HFFc6 (cell line): ENCODE results near the gene CYBRD1. TPM values are rescaled to one million over a fixed set of nuclear protein-coding genes. Genes with fewer than 3 reads are reported as not detected.

Experiments used
- DNase-seq: peaks from one replicate; pipeline ENCODE4 v3.0.0-alpha.2; 2018
- H3K27ac Mint-ChIP-seq: 2 replicates; pipeline ENCODE4 v1.8.0; 2020; ENCODE audit warnings: mild to moderate bottlenecking, mixed read lengths
- H3K27me3 Mint-ChIP-seq: 2 replicates; pipeline ENCODE4 v1.8.0; 2021; ENCODE audit warnings: mild to moderate bottlenecking, moderate library complexity, mixed read lengths; ENCODE audit not compliant: insufficient read depth
- H3K36me3 Mint-ChIP-seq: 2 replicates; pipeline ENCODE4 v1.8.0; 2021; ENCODE audit warnings: low read depth, mixed read lengths
- H3K4me1 Mint-ChIP-seq: 2 replicates; pipeline ENCODE4 v1.8.0; 2020; ENCODE audit warnings: low read depth, mixed read lengths
- H3K4me3 Mint-ChIP-seq: 2 replicates; pipeline ENCODE4 v1.8.0; 2020; ENCODE audit warnings: mild to moderate bottlenecking, moderate library complexity, mixed read lengths
- H3K9me3 Mint-ChIP-seq: 2 replicates; pipeline ENCODE4 v1.8.0; 2020; ENCODE audit warnings: mild to moderate bottlenecking, mixed read lengths
- total RNA-seq, 6 experiments: library from RNA; stranded (reverse); fragmentation: NEBNext Ultra II Directional; extraction: Animal tissue kit (Norgen Biotek cat#: 25700); gene quantifications; 2 replicates in 1 of 6; 3 replicates in 5 of 6; pipeline ENCODE4 v1.2.3, GENCODE V29; 2021
- TF ChIP-seq, protein P1 (sequence below): fragments of 200-600 bp; sonication (generic); IDR thresholded peaks from 2 replicates; pipeline ENCODE4 v1.5.0; 2021; ENCODE audit warnings: antibody characterized with exemption, mild to moderate bottlenecking

The CYBRD1 gene
- total RNA-seq, 6 experiments from 2014 or later, result 108 to 141 (median 131) TPM

DNA sequence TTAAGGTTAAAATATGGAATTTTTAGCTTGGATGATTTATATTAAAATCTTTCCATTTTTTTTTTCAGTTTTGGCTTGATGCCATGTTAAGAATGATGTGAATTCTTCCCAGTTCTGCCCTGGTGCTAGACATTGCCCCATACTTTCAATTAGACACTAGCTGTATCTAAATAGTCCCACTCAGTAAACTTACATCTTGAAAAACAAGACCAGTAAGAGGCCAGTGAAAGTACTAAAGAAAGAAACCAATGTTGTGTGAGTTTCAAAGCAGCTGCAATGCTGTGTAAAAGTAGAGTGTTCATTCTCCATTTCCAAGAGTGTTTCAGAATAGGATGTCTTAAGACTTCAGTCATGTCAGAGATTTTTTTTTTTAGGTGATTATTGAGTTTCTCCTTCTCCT lies 40.0 kb upstream of the CYBRD1 start:
- Mint-ChIP-seq H3K9me3 (no peaks in the 10 kb centered on the region), H3K4me3 (no peak overlapping the region; the same call in 1 of the 2 replicates), H3K4me1 (peaks cover 43% of the 10 kb centered on the region), H3K27ac (0 out of 2 replicates have a peak overlapping the region, but pooled peaks have one; percentile 29), H3K27me3 (no peaks in the 10 kb centered on the region), H3K36me3 (peaks cover 29% of the 10 kb centered on the region)
- TF ChIP-seq, protein P1, sequence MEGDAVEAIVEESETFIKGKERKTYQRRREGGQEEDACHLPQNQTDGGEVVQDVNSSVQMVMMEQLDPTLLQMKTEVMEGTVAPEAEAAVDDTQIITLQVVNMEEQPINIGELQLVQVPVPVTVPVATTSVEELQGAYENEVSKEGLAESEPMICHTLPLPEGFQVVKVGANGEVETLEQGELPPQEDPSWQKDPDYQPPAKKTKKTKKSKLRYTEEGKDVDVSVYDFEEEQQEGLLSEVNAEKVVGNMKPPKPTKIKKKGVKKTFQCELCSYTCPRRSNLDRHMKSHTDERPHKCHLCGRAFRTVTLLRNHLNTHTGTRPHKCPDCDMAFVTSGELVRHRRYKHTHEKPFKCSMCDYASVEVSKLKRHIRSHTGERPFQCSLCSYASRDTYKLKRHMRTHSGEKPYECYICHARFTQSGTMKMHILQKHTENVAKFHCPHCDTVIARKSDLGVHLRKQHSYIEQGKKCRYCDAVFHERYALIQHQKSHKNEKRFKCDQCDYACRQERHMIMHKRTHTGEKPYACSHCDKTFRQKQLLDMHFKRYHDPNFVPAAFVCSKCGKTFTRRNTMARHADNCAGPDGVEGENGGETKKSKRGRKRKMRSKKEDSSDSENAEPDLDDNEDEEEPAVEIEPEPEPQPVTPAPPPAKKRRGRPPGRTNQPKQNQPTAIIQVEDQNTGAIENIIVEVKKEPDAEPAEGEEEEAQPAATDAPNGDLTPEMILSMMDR, result no peak
- DNase-seq, result no peak

DNA sequence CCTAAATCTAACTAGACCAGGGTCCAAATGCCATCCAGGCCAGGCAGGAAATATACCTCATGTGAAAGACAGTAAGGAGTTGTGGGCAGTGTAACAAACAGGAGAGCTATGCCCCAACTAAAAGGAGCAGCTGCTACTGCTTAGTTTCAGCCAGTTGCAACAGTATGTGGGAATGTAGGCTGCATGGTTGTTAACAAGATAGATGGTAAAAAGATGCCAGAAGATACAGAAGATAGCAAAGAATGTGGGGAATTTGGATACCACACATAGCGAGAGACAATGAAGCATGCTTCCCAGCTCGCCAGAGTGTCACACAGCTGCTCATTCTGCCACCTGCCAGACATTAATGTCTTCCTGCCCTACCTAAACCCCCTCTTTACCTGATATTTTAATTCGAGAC lies 39.4 kb upstream of the CYBRD1 start:
- Mint-ChIP-seq H3K4me1 (peaks cover 39% of the 10 kb centered on the region), H3K9me3 (no peaks in the 10 kb centered on the region)
- peak; percentile 36 for DNase-seq

DNA sequence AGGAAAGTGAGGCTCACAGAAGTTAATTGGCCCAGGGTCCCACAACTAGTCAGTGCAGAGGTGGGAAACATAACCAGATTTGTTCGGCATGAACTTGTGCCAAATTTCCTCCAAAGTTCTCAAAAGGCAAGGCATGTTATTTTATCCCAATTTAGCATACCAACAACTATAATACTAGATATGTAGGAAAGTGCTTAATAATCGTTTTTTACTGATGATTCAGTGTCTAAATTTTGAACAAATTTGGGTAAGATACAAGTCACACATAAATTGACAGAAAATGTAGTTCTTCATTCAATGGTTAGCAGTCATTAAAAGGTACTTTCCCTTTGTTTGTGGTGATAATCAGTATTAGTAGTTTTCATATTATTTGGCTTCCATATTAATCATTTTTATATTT lies 38.5 kb upstream of the CYBRD1 start:
- H3K9me3 Mint-ChIP-seq, result no peaks in the 10 kb centered on the region
- H3K36me3 Mint-ChIP-seq, result peaks cover 30% of the 10 kb centered on the region
- H3K4me1 Mint-ChIP-seq, result peaks cover 34% of the 10 kb centered on the region
- no peak for DNase-seq
- no peaks in the 10 kb centered on the region for H3K27me3 Mint-ChIP-seq
- H3K4me3 Mint-ChIP-seq, result no peak overlapping the region
- TF ChIP-seq, protein P1, result no peak
- H3K27ac Mint-ChIP-seq, result no peak overlapping the region

More for the DNA sequence above, 39.4 kb upstream of the CYBRD1 start:
- H3K27me3 Mint-ChIP-seq, result no peaks in the 10 kb centered on the region
- TF ChIP-seq, protein P1, result no peak
- H3K36me3 Mint-ChIP-seq, result peaks cover 29% of the 10 kb centered on the region
- H3K27ac Mint-ChIP-seq, result no peak overlapping the region; the same call in 1 of the 2 replicates
- H3K4me3 Mint-ChIP-seq, result no peak overlapping the region

DNA sequence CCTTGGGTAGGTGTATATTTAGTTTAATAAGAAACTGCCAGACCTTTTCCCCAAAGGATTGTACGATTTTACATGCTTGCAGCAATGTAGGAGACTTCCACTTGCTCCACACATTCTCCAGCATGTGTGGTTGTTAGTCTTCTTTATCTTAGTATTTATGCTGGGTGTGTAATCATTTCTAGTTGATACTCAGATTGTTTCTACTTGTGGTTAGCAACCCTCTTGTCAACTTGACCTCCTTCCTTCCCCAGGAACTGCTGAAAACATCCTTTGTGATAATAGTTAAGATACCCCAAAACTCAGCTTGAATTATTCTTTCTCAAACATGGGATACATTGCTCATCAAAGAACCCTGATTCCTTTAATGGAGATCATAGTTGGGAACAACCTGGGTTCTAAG lies 37.2 kb upstream of the CYBRD1 start:
- no peak overlapping the region for H3K27ac Mint-ChIP-seq
- H3K4me3 Mint-ChIP-seq, result no peak overlapping the region
- H3K9me3 Mint-ChIP-seq, result no peaks in the 10 kb centered on the region

DNA sequence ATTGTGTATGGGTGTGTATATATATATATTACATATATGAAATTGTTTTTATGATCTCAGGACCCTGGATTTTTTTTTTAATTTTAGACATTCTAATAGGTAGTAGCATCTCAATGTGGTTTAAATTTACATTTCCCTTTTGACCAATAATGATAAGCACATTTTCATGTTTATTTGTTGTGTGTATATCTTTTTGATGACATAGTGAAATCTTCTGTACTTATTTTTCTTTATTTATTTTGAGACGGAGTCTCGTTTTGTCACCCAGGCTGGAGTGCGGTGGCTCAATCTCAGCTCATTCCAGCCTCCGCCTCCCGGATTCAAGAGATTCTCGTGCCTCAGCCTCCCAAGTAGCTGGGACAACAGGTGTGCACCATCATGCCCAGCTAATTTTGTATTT lies 35.1 kb upstream of the CYBRD1 start:
- H3K27ac Mint-ChIP-seq, result no peak overlapping the region
- peaks cover 18% of the 10 kb centered on the region for H3K36me3 Mint-ChIP-seq
- H3K9me3 Mint-ChIP-seq, result no peaks in the 10 kb centered on the region
- TF ChIP-seq, protein P1, result no peak
- no peak for DNase-seq
- no peak overlapping the region for H3K4me3 Mint-ChIP-seq
- H3K4me1 Mint-ChIP-seq, result peaks cover 15% of the 10 kb centered on the region
- H3K27me3 Mint-ChIP-seq, result no peaks in the 10 kb centered on the region; the same call in 1 of the 2 replicates

More for the DNA sequence above, 37.2 kb upstream of the CYBRD1 start:
- peaks cover 27% of the 10 kb centered on the region for H3K4me1 Mint-ChIP-seq
- DNase-seq, result no peak
- no peaks in the 10 kb centered on the region for H3K27me3 Mint-ChIP-seq
- H3K36me3 Mint-ChIP-seq, result peaks cover 33% of the 10 kb centered on the region
- TF ChIP-seq, protein P1, result no peak
